ENCODE results near the gene SPA17.
A peak's percentile ranks its signal among the peaks of the same experiment; 100 is the strongest.

Gene SPA17

DNA sequence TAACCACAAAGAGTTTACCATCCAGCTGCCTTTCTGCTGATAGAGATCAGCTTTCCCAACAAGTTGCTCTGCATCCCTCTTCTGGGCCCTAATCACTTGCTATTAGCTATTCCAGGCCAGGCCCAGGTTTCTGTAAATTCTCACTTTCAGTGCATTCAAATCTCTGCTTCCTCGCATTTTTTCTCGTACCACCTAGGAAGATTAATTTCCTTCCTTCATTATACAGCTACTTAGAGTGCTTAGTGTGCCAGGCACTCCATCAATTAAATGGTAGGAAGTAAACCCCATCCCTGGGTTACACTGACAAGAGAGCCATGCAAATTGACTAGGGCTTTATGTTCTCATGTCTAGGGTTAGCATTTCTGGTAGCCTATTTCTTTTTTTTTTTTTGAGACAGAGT lies 9.8 kb upstream of the SPA17 start:
- DNase-seq = no peak

DNA sequence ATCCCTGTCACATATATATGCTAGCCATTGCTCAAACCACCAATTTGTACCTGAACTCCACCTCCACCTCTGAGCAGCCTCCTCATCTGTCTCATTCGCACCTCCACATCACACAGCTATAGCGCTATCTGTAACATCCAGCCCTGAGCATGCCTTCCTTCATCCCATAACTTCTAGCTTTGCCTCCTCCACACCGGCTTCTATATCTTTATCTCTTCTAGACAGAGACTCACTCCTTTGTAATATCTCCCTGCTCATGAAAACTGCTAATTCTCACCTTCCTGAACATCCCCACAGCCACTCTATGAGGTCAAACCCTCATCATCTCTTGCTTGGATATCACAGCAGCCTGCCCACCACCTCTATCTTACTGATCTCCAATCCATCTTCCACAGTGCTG lies 6.1 kb upstream of the SPA17 start:
- DNase-seq = no peak

DNA sequence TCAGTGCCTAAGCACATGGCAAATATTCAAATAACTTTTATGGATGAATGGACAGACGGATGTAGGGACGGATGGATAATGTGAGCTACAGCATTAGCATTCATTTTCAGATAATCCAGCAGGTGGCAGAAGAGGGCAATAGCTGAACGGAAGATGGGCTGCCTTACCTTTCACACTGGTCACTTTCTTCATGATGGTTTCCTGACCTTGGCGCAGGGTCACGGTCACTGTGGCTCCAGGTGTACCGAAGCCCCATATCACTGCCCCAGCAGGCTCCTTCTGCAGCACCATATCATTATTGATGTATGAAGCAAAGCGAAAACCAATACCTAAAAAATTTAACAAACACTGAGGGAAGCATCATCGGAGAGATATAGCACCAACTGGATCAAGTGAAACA lies 4.5 kb upstream of the SPA17 start:
- DNase-seq = peak in 1 of 2 experiments; percentile 58

DNA sequence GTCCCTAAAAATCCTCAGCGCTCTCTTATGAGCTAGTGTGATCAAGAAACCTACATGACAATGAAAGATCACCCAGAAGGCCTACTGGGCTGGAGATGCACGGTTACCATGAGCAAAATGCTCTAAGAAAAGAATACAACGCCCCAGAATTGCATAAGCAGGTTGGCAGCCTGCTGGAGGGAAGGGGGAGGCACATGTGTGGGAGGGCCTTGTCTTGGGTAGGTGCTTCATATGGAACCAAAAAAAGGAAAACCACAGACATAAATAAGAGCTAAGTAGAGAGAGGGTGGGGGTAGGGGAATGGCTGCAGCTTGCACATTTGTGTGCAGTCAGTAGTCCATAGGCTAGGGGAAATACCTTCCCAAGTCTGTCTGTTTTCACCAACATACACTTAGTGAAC lies 3.0 kb upstream of the SPA17 start:
- no peak for DNase-seq

DNA sequence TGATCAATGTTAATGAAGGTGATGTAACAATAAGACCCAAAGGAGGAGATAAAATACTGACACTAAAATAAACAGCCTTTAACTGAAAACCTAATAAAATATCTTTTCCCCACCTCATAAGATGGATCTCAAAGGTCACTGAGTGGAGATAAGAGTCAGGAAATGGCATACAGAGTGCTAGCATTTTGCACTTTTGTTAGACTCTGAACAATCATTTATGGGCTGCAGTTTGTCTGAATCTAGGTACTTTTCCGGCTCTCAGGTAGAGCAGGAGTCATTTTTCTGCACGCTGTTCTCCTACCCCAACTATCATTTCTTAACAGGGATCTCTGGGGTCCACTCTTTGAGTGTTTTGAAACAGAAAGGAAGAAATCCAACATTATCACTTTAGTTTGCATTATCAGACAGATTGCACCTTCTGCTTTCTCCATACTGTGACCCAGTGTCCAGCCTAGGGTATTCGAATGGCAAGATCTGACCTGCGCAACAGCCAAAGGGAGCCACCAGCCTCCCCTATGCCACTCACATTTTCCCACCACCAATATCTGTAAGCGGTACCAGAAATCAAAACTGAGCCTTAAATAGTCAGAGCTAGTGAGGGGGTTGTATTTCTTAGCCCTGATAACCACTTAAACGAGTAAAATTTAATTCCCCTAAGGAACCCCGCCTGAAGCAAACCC lies 1.0 kb upstream of the SPA17 start:
- DNase-seq = no peak

DNA sequence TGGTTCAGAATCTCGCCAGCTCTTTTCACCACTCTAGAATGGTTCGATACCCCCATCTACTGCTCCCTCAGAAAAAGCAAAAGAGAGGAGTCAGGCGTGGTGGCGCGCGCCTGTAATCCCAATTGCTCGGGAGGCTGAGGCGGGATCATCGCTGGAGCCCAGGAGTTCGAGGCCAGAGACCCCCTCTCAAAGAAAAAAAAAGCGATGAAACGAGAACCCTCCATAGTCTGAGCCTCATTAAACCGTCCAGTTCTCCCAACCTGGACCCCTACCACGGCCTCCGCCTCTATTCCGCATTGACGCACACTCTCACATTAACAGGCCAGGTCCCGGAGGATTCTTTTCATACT lies 439 bp downstream of the SPA17 start:
- DNase-seq = no peak

DNA sequence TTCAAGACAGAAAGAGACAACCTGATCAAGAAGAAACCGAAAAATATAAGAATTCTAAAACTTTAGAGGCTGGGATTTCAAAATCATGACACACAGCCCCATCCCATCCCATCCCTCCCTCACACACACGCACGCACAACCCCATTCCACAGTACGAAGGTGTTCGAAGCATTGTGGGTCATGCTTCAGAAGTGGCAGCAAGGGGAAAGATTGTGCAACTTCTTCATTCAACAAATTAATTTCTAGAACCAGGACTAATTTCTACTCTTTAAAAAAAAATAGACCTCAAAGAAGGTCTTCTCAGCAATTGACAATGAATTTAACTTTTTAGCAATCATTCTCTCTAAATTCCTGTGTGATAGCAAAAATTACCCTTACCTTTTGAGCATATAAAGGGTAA lies 867 bp downstream of the SPA17 start:
- no peak for DNase-seq

DNA sequence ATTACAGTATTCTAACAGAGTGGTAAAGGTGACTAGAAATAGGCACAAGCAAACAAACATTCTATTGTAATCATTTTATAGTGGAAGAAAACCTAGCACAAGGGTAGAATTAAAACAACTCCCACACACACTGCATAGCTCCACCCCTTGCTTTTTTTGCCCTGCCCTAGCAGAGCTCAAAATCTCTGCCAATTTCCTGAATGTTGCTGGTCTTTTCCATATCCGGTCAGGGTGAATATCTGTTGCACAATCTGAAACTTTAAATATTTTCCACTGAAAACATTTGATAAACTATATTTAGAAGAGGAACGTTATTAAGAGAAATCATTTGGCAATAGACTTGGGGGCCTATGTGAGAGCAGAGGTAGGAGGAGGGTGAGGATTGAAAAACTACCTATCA lies 2.7 kb downstream of the SPA17 start:
- DNase-seq = no peak

DNA sequence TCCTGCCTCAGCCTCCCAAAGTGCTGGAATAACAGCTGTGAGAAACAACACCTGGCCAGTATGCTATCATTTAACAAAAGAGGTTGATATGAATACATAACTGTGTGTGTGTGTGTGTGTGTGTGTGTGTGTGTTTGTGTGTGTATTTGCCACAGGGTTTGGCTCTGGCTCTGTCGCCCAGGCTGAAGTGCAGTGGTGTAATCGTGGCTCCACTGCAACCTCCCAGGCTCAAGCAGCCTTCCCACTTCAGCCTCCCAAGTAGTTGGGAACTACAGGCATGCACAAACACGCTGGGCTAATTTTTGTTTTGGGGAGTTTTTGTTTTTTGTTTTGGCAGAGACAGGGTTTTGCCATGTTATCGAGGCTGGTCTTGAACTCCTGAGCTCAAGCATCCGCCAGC lies 4.7 kb downstream of the SPA17 start:
- DNase-seq = no peak

DNA sequence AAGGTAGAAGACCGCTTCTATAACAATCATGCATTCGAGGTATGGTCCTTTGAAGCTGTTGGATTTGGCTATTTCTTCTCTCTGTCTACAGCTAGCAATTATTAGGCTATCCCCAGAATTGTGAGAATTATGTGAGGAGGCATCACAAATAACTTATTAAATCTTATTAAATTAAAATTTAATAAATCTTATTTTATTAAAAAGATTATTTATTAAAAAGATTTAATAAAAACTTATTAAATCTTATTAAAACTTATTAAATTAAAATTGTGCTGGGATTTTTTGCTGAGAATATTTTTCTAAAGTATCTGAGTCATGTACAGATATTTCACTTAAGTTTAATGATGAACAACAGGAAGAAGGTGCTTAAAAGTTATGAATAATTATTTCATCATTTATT lies 7.7 kb downstream of the SPA17 start:
- DNase-seq = no peak

DNA sequence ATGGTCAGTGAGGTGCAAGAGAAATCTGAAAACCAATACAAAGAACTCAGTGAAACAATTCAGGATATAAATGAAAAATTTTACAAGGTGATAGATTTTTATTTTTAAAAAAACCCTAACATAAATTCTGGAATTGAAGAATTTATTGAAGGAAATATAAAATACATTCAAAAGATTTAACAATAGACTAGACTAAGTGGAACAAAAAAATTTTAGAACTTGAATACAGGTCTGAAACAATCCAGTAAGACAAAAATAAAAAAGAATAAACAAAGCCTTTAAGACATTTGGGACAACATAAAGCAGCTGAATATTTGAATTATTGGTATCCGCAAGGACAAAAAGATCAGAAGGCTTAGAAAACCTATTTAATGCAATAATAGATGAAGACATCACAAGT lies 8.7 kb downstream of the SPA17 start:
- DNase-seq = no peak

DNA sequence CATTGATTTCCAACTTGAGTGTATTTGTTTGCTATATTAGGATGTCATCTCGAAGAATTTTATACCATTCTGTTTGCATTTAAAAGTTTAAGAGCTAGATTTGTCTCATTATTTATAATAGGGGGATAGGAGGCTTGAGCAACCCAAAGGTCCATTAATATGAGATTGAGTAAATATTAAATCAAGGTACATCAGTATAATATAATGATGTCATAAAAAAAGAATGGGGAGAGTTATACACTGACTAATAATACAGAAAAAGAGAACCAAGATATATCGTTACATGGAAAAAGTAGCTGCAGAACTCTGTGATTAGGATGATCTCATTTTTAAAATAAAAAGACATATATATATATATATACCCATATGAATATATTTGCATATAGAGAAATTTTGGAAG lies 19.4 kb downstream of the SPA17 start:
- no peak for DNase-seq

DNA sequence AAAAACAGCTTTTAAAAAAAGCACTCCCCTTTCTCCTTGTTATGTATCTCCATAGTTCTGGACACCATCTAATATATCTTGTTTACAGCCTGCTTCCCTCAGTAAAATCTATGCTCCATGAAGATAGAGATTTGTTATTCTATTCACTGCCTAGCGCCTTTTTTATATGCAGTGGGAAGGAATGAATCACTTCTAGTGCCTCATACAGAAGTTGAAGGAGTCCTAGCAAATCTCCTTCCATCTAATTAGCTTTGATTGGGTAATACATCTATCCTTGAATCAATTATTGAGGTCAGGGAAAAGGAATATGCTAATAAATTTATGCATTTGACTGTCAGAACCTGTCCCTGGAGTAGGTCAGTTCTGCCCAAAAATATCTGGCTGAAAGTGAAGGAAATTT lies 25.8 kb downstream of the SPA17 start:
- no peak for DNase-seq

DNA sequence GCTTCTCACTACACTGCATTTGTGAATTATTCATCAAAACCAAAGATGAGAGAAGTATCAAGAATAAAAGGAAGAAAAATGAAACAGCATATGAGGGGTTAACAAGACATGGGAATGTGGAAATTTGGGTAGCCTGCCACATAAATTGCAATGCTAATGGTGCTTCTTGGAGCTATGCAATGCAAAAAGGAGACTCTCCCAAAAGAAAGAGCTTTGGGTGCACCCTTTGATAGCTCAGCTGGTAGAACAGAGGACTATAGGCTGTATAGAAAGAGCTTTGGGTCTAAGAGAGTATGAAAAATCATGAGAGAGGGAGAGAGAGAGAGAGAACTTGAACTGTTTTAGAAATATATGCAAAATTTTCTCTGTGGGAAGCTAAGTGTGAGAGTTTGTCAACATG lies 26.3 kb downstream of the SPA17 start:
- no peak for DNase-seq

DNA sequence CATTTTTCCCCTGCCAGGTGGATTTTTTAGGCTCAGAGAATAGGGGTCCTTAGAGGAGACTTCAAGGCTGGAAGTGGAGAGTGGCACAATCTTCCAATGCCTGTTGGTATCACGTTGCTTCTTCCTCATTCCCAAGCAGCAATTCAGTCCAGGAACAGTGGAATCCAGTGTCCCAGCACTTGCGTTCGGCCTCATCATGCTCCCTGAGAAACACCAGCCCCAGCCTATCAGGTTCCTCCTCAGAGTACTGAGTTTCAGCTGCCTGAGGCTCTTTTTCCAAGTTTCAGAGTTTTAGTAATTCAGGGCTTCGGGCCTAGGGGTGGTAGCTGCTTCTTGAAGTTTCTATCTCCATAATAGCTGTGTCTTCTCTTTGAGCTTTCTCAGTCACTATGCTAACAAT lies 34.1 kb downstream of the SPA17 start:
- no peak for DNase-seq

DNA sequence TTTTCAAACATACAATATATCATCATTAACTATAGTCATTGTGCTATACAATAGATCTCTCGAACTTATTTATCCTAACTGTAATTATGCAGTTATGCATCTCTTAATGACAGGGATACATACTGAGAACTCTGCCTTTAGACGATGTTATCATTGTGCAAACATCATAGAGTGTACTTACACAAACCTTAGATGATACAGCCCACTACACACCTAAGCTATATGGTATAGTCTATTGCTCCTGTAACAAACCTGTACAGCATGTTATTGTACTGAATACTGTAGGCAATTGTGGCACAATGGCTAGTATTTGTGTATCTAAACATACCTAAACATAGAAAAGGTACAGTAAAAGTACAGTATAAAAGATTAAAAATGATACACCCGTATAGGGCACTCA lies 38.7 kb downstream of the SPA17 start:
- DNase-seq = no peak

DNA sequence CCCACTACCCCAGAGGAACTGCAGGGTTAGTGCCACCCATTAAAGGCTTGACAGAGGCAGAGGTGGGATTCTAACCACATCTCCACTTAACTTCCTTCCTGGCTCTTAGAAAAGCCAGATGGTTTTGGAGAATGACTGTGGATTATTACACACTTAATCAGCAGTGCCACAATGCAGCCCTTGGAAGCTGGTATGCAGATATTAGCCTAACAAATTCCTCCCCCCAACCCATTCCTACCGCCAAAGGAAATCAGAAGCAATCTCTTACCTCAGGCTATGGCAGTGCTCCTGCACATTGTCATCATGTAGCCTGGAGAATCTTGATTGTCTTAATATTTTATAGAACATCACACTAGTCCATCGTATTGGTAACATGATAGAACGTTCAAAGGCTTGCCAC lies 42.9 kb downstream of the SPA17 start:
- DNase-seq = no peak

DNA sequence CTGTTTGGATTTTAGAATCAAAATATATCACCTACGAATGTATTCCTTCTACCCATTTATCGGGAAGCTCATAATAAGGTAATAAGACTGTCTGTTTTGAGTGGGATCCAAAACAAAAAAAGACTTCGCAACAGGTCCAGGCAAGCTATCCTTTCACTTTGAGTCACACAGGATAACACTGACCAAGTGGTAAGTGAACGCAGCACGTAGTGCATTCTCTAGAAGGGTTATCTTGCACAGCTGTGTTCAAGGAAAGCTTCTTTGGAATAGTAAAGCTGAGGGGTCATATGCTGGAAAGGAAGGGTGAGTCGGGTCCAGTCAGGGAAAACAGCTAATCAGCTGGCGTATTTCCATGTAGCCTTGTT lies 43.7 kb downstream of the SPA17 start:
- no peak for DNase-seq

DNA sequence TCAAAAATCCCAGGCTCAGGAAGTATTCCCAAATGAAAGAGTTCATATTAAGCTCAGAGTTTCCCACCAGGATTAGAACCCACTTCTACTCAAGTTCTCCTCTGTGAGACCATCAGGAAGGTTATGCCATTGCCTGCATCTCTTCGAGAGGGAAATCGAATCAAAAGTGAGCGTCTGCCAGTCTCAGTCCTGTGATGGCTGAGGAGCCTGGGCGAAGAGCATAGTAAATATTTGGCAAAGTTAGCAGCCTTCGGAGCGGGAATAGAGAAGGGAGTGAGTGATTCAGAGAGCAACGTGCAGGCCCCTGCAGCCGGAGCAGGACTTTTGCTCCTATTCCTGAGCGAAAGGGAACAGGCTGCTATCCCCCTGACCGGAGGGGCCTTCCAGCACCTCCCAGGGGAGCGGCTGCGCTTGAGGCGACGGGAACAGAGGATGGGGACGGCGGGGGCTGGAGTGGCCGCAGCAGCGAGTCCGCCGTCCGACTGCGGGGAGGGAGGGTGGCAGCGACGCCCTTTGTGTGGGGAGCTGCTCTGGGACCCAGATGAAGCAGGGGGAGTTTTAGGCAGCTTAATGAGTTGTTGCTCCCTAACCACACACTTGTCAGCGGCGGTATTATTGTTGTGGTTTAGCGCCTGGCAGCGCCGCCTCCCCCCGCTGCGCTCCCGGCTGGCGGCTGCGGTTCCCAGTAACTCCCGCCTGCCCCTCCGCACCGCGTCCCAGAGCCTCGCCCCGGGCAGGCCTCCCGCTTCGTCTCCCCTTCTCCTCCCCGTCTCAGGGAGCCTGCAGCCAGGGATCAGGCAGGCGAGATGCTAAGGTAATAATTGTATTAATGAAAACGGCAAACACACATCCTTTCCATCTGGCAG lies 44.3 kb downstream of the SPA17 start:
- DNase-seq = no peak

DNA sequence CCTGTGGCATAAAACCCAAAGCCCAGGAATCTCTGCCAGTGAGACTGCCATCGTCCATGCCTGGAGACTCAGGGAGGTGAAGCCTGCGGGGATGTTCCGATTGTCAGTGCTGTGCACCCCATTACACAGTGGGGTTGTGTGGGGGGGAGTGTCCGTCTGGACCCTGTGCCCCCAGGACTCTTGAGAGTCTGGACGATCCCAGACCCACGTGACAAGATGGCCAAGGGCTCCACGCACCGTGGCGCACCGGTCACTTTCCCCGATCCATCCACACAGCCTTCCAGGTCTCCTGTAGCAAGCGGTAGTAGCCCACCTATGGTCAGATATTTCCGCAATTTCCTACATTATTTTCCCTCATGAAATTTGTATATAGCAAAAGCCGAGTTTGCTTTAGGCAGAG lies 45.1 kb downstream of the SPA17 start:
- DNase-seq = no peak

DNA sequence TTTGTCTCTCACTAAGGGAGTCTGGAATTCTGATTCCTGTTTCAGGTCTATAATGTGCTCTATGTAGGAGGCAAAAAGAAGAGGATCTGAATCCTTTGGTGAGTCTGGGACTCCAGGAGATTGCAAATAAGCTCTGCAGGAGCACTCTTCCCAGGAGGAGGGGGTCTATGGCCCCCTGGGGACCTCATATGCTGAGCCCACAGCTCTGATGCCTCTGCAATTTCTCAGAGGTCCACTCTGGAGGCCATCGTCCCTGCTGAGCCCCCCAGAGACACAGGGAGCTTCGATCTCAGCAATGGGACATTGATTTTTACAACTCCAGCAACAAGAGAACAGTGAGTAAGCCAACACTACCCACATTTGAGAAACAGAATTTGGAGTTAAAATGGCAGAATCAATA lies 45.8 kb downstream of the SPA17 start:
- DNase-seq = no peak

DNA sequence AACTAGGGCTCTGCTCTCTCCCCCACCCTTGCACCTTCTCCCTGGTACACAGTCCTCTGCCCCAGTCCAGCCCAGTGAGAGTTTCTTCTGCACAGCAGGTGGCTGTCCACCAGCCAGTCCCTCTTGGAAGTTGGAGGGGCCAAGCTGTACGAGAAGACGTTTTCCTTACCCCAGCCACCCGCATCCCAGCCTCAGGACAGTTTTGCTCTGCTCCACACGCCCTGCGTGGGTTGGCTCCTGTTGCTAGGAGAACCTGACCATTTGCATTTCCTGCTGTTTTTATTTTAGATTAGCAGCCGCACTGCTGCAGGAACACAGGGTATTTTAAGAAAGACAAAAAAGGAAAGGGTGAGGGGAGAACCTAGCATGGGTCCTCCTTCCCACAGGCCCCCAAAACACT lies 48.5 kb downstream of the SPA17 start:
- no peak for DNase-seq

DNA sequence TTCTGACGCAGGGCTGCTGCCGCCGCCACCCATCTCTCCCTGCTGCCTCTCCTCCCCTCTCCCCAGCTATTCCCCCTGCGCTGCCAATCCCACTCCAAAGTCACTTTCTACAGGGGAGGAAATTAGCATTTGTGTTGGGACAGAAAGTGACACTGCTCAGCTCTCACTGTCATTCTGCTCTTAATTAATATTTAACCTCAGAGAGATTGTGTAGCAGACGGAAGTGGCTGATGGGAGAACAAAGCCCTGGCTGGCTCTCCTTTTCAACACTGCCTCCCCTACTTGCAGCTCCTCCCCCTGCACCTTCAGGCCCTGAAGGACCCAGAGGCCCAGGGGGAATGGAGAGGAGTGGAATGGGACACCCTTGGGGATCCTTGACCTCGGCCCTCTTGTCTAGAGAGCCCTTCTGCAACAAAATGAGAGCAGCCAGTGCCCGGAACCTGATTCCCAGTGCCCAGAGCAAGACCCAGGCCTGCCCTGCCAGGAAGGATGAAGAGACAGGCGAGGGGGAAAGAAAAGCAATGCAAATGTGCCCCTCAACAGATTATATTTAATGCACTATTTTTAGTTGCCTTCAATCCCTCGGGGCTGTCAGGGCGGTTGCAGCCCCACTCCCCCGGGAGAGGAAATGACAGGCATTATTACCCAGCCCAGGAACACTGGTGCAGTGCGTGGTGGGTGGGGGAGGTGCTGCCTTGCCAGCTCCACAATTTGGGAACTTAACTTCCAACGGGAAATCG lies 51.4 kb downstream of the SPA17 start:
- DNase-seq = no peak

DNA sequence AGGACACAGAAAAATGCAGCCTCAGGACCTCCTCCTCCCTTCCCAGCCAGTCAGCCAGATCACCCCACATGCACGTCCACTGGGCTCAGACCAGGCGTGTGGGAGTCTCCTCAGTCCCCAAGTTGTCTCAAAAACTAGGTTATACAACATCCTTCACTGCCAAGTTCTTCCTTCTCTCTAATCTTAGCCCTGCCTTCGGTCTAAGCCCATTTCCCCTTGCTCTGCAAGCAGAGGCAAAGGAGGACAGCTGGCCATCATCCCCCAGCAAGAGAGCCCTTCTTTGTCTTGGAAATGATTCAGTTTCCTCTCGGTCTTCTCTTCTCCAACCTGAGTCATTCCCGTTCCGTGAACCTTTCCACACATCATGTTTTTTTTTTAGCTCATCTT lies 52.0 kb downstream of the SPA17 start:
- DNase-seq = no peak
